Karpas-422 (cell line): Measurements from ENCODE around the gene TMEM18. TPM values are rescaled to one million over a fixed set of nuclear protein-coding genes. Genes with fewer than 3 reads are reported as not detected.

Experiments used
- DNase-seq: peaks from one replicate; pipeline ENCODE4 v3.0.0-alpha.2; 2015
- H2AFZ ChIP-seq: fragments of 200-600 bp; sonication (generic); 2 replicates; pipeline ENCODE4 v1.6.1; 2014; ENCODE audit warnings: antibody characterized with exemption, low read length, mixed read lengths
- H3K27ac ChIP-seq: fragments of 200-600 bp; sonication (generic); 2 replicates; pipeline ENCODE4 v1.5.1; 2014; ENCODE audit warnings: mild to moderate bottlenecking, low read length, moderate library complexity
- H3K27me3 ChIP-seq: fragments of 200-600 bp; sonication (generic); 2 replicates; pipeline ENCODE4 v1.6.1; 2014; ENCODE audit warnings: low read length, mixed read lengths
- H3K36me3 ChIP-seq: fragments of 200-600 bp; sonication (generic); 2 replicates; pipeline ENCODE4 v1.6.1; 2014; ENCODE audit warnings: low read length, mixed read lengths; ENCODE audit not compliant: insufficient read depth
- H3K4me1 ChIP-seq: fragments of 200-600 bp; sonication (generic); 2 replicates; pipeline ENCODE4 v1.6.1; 2014; ENCODE audit warnings: mild to moderate bottlenecking, low read length, mixed read lengths
- H3K4me2 ChIP-seq: fragments of 200-600 bp; sonication (generic); 2 replicates; pipeline ENCODE4 v1.6.1; 2014; ENCODE audit warnings: low read length, low read depth, mild to moderate bottlenecking; ENCODE audit not compliant: poor library complexity, severe bottlenecking
- H3K4me3 ChIP-seq: fragments of 200-600 bp; sonication (generic); 2 replicates; pipeline ENCODE4 v1.5.1; 2014; ENCODE audit warnings: mild to moderate bottlenecking, antibody characterized with exemption, low read length, mixed read lengths
- H3K79me2 ChIP-seq: fragments of 200-600 bp; sonication (generic); 2 replicates; pipeline ENCODE4 v1.6.1; 2014; ENCODE audit warnings: mild to moderate bottlenecking, low read length, mixed read lengths
- H3K9ac ChIP-seq: fragments of 200-600 bp; sonication (generic); 2 replicates; pipeline ENCODE4 v1.6.0; 2014; ENCODE audit warnings: low read length
- H3K9me2 ChIP-seq: fragments of 200-600 bp; sonication (generic), shearing (Covaris generic); replicated peaks from 2 replicates; pipeline ENCODE4 v1.6.0; 2014; ENCODE audit warnings: mild to moderate bottlenecking, low read length, moderate library complexity; ENCODE audit not compliant: insufficient read depth
- H3K9me3 ChIP-seq: fragments of 300-700, 200-600 bp; sonication (generic); 2 replicates; pipeline ENCODE4 v1.6.1; 2014; ENCODE audit warnings: low read length, mixed read lengths
- H4K20me1 ChIP-seq: fragments of 200-600 bp; sonication (generic); 2 replicates; pipeline ENCODE4 v1.6.1; 2014; ENCODE audit warnings: mild to moderate bottlenecking, antibody characterized with exemption, low read length, low read depth; ENCODE audit not compliant: insufficient read depth
- total RNA-seq: library from RNA; depleted of rRNA; stranded (reverse); fragments of >200 nt; shearing (Covaris generic); gene quantifications from 2 replicates; pipeline ENCODE4 v1.2.3, GENCODE V29; 2014; ENCODE audit warnings: low replicate concordance

Gene TMEM18
- total RNA-seq, 1 experiment from 2014 or later, result 48.6 TPM

DNA sequence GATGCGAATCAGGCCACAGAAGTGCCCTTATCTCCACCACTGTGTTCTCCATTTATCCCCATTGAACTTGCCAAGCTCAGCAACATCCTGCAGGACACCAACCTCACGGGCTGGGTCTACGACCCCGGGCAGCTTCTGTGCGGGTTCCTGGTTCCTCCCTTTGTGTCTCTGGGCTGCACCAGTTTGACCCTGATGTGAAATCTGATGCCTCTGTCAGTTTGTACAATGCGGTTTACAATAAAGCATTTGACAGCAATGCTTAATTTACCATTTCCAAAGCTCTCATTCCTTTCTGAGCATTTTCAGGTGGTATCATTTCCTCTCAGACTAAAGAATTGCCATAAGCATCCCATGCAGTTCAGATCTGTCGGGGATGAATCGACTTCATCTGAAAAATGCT lies 3.3 kb upstream of the TMEM18 start:
- Histone ChIP-seq H3K9me2 (no peaks in the 10 kb centered on the region), H3K27ac (peak overlapping the region; percentile 9; the same call in 1 of the 2 replicates), H3K36me3 (peaks cover 30% of the 10 kb centered on the region), H4K20me1 (no peaks in the 10 kb centered on the region), H3K79me2 (peaks cover 12% of the 10 kb centered on the region), H3K4me2 (no peak overlapping the region), H3K9me3 (peaks cover 16% of the 10 kb centered on the region), H3K4me3 (no peak overlapping the region), H2AFZ (no peak overlapping the region), H3K4me1 (peaks cover 19% of the 10 kb centered on the region), H3K9ac (no peak overlapping the region), H3K27me3 (no peaks in the 10 kb centered on the region)
- no peak for DNase-seq

DNA sequence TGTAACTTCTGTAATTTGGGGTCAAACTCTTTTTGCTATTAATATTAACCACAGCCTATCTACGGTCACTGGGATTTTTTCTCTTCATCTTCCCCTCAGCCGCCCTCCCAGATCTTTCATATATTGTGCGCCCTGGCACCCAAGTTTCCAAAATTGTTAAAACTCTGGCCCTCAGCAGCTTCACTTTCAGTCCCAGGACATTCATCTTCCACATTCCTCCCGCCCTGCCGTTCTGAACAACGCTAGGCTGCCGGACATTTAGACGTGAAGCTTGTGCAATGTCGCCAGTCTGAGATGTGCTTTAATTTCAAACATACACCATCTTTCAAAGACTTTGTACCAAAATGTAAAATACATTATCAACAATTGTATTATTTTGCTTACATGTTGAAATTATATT lies 1.8 kb upstream of the TMEM18 start:
- peaks cover 12% of the 10 kb centered on the region for H3K79me2 ChIP-seq

DNA sequence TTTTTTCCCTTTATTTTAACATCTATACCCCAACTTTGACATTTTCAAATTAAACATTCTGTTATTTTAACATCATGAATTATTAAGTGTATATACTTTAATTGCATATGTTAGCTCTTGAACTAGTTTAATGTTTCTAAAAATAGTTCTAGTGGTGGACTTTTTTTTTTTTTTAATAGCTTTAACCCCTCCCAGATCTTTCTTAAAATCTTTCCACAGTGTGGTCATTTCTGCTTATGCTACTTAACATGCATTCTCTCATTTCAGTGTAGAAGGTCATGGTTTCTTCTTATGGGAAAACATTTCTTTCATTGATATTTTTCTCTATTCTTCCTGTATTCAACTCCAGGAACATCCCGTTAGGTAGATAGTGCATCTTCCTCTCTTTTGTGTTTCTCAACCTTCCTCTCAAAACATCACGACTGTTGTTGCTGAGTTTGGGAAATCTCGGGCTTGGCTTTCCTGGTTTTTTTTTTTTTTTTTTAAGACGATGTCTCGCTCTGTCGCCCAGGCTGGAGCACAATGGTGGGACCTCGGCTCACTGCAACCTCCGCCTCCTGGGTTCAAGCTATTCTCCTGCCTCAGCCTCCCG lies 849 bp upstream of the TMEM18 start:
- Histone ChIP-seq H3K4me2 (peak overlapping the region; percentile 96), H3K36me3 (peaks cover 19% of the 10 kb centered on the region), H3K79me2 (peaks cover 12% of the 10 kb centered on the region), H3K9me2 (no peaks in the 10 kb centered on the region), H3K27me3 (no peaks in the 10 kb centered on the region), H4K20me1 (no peaks in the 10 kb centered on the region), H3K9me3 (no peaks in the 10 kb centered on the region; the same call in 1 of the 2 replicates), H2AFZ (no peak overlapping the region), H3K4me1 (peaks cover 43% of the 10 kb centered on the region), H3K27ac (peak overlapping the region; percentile 98), H3K9ac (peak overlapping the region; percentile 99), H3K4me3 (peak overlapping the region; percentile 91)
- peak; percentile 70 for DNase-seq

More for the DNA sequence above, 1.8 kb upstream of the TMEM18 start:
- H2AFZ ChIP-seq, result no peak overlapping the region
- H3K9ac ChIP-seq, result peak overlapping the region; percentile 99; the same call in 1 of the 2 replicates
- H3K27ac ChIP-seq, result peak overlapping the region; percentile 98
- no peaks in the 10 kb centered on the region for H3K27me3 ChIP-seq
- peaks cover 9% of the 10 kb centered on the region for H3K9me3 ChIP-seq
- no peak overlapping the region for H3K4me3 ChIP-seq
- no peaks in the 10 kb centered on the region for H3K9me2 ChIP-seq
- no peak for DNase-seq
- no peaks in the 10 kb centered on the region for H4K20me1 ChIP-seq
- H3K36me3 ChIP-seq, result peaks cover 24% of the 10 kb centered on the region
- H3K4me2 ChIP-seq, result peak overlapping the region; percentile 96
- H3K4me1 ChIP-seq, result peaks cover 34% of the 10 kb centered on the region

DNA sequence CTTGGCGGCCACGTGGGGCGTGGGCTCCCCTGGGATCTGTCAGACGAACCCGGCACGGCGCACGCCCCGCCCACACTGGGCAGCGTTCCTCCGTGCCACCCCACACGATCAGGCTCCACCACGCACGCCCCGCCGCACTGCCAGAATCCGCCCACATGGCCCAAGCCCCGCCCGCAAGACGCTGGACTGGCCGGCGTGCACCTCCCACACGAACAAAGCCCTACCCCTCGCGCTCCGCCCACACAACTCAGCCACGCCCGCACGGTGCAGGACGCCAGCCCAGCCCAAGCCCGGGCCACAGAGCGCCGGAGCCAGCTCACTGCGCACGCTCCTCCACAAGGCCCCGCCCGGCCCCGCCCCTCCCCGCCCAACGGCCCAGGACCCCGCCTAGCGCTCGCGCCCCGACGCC lies 555 bp downstream of the TMEM18 start:
- Histone ChIP-seq H3K9me2 (no peaks in the 10 kb centered on the region), H3K27me3 (no peaks in the 10 kb centered on the region), H3K27ac (peak overlapping the region; percentile 97), H3K4me2 (peak overlapping the region; percentile 78), H4K20me1 (no peaks in the 10 kb centered on the region), H3K9ac (peak overlapping the region; percentile 83), H3K36me3 (peaks cover 16% of the 10 kb centered on the region), H3K4me1 (peaks cover 57% of the 10 kb centered on the region), H3K79me2 (peaks cover 12% of the 10 kb centered on the region), H3K9me3 (no peaks in the 10 kb centered on the region; the same call in 1 of the 2 replicates), H3K4me3 (peak overlapping the region; percentile 65), H2AFZ (no peak overlapping the region)
- peak; percentile 100 for DNase-seq

DNA sequence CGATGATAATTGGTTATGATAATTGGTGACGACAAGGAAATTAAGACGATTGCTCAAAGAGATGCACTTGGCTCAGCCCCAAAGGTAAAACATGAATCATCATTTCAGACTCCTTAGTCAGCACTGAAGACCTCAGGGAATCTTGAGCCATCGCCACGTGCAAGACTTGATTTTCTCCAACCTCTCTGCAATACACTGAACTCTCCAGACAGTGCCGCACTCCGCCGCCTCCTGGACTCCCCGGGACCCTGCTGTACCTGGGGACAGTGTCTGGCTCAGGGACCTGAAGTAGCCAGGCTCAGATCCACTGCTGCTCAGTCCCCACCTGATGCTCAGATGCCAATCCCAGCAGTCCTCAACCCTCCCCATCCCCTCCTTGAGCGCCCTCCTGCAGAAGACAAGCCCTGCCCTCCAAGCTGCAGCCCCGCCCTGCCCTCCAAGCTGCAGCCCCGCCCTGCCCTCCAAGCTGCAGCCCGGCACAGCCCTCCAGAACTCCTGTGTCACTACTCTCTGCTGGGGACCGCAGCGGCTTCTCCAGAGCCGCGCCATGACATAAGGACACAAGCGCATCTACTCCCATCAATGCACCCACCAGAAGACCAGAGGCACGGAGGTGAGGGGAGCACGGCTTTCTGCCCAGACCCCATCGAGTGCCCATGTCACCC lies 1.1 kb downstream of the TMEM18 start:
- DNase-seq, result peak; percentile 95
- Histone ChIP-seq H3K79me2 (peaks cover 12% of the 10 kb centered on the region), H2AFZ (no peak overlapping the region), H3K9me3 (no peaks in the 10 kb centered on the region), H4K20me1 (no peaks in the 10 kb centered on the region), H3K9me2 (no peaks in the 10 kb centered on the region), H3K36me3 (peaks cover 13% of the 10 kb centered on the region), H3K4me3 (peak overlapping the region; percentile 65), H3K9ac (peak overlapping the region; percentile 83), H3K4me2 (peak overlapping the region; percentile 78), H3K27me3 (no peaks in the 10 kb centered on the region), H3K27ac (peak overlapping the region; percentile 97), H3K4me1 (peaks cover 60% of the 10 kb centered on the region)

DNA sequence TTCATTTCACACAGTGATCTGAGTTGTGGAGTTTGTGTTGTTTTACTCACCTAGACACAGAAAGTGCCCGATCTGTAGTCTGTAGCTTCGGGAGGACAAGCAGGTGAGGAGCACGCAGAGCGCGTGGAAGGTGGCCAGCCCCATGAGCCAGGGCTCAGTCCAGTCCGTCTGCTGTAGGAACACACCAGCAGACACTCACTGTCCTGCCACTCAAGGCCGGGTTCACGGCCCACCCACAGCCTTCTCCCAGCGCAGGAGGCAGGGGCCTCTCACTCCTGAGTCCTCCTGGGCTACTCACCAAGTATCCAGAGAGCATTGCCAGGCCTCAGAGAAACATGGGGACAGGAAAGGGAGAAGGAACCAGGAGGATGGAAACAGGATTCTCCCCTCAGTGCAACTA lies 1.7 kb downstream of the TMEM18 start:
- H3K4me1 ChIP-seq, result peaks cover 66% of the 10 kb centered on the region
- no peaks in the 10 kb centered on the region for H3K27me3 ChIP-seq
- peaks cover 18% of the 10 kb centered on the region for H3K36me3 ChIP-seq
- H3K4me2 ChIP-seq, result peak overlapping the region; percentile 78
- peak overlapping the region; percentile 83 for H3K9ac ChIP-seq
- H3K9me3 ChIP-seq, result no peaks in the 10 kb centered on the region
- no peaks in the 10 kb centered on the region for H4K20me1 ChIP-seq
- peak overlapping the region; percentile 97 for H3K27ac ChIP-seq
- peaks cover 12% of the 10 kb centered on the region for H3K79me2 ChIP-seq
- H2AFZ ChIP-seq, result no peak overlapping the region
- H3K4me3 ChIP-seq, result peak overlapping the region; percentile 65
- peak; percentile 74 for DNase-seq
- no peaks in the 10 kb centered on the region for H3K9me2 ChIP-seq

DNA sequence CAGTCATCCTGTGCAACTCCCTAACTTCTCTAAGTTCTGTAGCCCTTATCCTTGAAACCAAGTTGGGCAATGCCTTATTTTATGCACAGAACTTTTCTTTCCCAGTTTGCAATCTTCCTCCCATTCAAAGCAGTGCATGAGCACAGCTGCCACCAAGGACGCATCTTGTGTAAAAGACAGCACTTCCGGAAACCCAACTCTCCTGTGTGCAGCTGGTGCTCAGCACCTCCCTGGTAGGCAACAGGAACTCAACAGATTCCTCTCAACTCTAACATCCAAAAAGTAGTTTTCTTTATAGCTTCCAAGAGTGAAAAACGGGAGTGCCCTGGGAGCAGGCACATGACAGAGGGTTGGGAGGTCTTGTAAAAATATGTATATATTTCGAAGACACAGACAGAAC lies 2.2 kb downstream of the TMEM18 start:
- peak; percentile 94 for DNase-seq
- peaks cover 22% of the 10 kb centered on the region for H3K36me3 ChIP-seq
- H3K9ac ChIP-seq, result peak overlapping the region; percentile 83
- no peaks in the 10 kb centered on the region for H3K9me3 ChIP-seq
- no peaks in the 10 kb centered on the region for H4K20me1 ChIP-seq
- no peaks in the 10 kb centered on the region for H3K27me3 ChIP-seq
- H3K27ac ChIP-seq, result peak overlapping the region; percentile 97
- peak overlapping the region; percentile 65 for H3K4me3 ChIP-seq
- H3K4me2 ChIP-seq, result peak overlapping the region; percentile 78
- H3K79me2 ChIP-seq, result peaks cover 12% of the 10 kb centered on the region
- peaks cover 69% of the 10 kb centered on the region for H3K4me1 ChIP-seq
- no peaks in the 10 kb centered on the region for H3K9me2 ChIP-seq
- H2AFZ ChIP-seq, result no peak overlapping the region

DNA sequence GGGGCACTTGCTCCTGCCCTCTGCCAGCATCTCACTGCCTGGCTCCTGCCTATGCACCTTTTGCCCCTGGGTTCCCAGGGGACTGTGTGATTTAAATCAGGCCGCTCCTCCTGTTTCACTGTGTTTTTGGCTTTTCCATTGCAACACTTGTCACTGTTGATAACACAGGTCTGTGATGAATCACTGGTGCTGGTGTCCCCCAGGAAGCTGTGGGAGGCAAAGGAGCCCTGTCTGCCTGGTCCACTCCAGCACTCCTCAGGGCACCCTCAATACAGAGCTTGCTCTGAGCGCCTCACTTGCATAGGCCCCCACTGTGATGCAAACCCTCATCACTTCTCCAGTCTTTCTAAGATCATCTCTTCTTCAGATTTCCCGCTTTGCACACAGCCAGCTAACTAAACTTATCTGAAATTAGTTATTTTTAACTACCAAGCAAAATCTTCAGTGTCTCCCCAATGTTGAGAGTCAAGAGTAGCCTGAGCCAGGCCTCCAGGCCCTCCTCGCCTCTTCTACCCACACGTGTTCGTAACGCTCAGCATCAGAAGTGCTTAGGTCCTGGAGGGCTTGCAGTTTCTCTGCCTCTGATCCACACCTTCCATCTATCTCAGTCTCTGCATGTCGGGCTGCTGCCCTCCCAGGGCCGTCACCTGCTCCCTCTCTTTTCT lies 2.8 kb downstream of the TMEM18 start:
- Histone ChIP-seq H3K4me2 (peak overlapping the region; percentile 78), H3K9me2 (no peaks in the 10 kb centered on the region), H4K20me1 (no peaks in the 10 kb centered on the region), H3K9ac (peak overlapping the region; percentile 83), H2AFZ (no peak overlapping the region), H3K79me2 (peaks cover 12% of the 10 kb centered on the region), H3K36me3 (peaks cover 28% of the 10 kb centered on the region), H3K4me3 (peak overlapping the region; percentile 65), H3K4me1 (peaks cover 69% of the 10 kb centered on the region), H3K27ac (peak overlapping the region; percentile 97), H3K27me3 (no peaks in the 10 kb centered on the region), H3K9me3 (no peaks in the 10 kb centered on the region)
- peak; percentile 91 for DNase-seq
